Testis (tissue), 3 donors: Measurements from ENCODE around the gene EPB41. TPM values are rescaled to one million over a fixed set of nuclear protein-coding genes. Genes with fewer than 3 reads are reported as not detected.

Experiments
- DNase-seq: peaks from one replicate; pipeline ENCODE4 v3.0.0-alpha.2; 2019
- H3K27ac ChIP-seq, 2 donors: fragments of 200-600 bp; sonication (generic); one replicate each; pipeline ENCODE4 v1.5.1; 2019
- H3K27me3 ChIP-seq: fragments of 200-600 bp; sonication (generic); one replicate; pipeline ENCODE4 v1.5.1; 2019
- H3K36me3 ChIP-seq: fragments of 200-600 bp; sonication (generic); one replicate; pipeline ENCODE4 v1.5.1; 2017; ENCODE audit warnings: low read depth; ENCODE audit errors: missing control alignments
- H3K4me1 ChIP-seq: fragments of 200-600 bp; sonication (generic); one replicate; pipeline ENCODE4 v1.5.1; 2019
- H3K4me3 ChIP-seq, 2 donors: fragments of 200-600 bp; sonication (generic); one replicate each; pipeline ENCODE4 v1.5.1; 2017 to 2019
- H3K9me3 ChIP-seq: fragments of 200-600 bp; sonication (generic); one replicate; pipeline ENCODE4 v1.5.1; 2017
- POLR2A ChIP-seq: fragments of 450-650 bp; IDR thresholded peaks from one replicate; pipeline ENCODE4 v1.6.1; 2017; ENCODE audit warnings: antibody characterized with exemption, mild to moderate bottlenecking, moderate library complexity
- WGBS, 2 donors: methylation state at CpG; one replicate each; pipeline ENCODE4 v1.1.5; 2018; 5-methylcytosine and 5-hydroxymethylcytosine counted together
- intact Hi-C: fragments of 100-400 bp; cut with DNase I; formaldehyde crosslinking; loops from one replicate; pipeline ENCODE4 v1.15.1; 2023; ENCODE audit warnings: low total_unique reads
- polyA plus RNA-seq: library from polyadenylated mRNA; stranded (reverse); fragments of 350-450 nt; fragmentation: Illumina TruSeq; extraction: RNeasy Lipid Tissue Mini Kit (QIAGEN cat#74804); gene quantifications from one replicate; pipeline ENCODE4 v1.2.3, GENCODE V29; 2014; ENCODE audit warnings: low read depth, low replicate concordance; ENCODE audit not compliant: insufficient read depth
- total RNA-seq, 2 donors: library from RNA; depleted of rRNA; stranded (reverse); fragments of >200 nt; gene quantifications; one replicate each; pipeline ENCODE4 v1.2.3, GENCODE V29; 2016
- TF ChIP-seq, protein P1 (sequence below), 3 experiments: fragments of 450-650 bp in 2 of 3; fragments of 200-600 bp in 1 of 3; sonication (generic) in 1 of 3; IDR thresholded peaks; one replicate each; pipeline ENCODE4 v1.5.1; 2016 to 2019; ENCODE audit warnings: antibody characterized with exemption in 3 of 3, mild to moderate bottlenecking in 2 of 3, moderate library complexity in 1 of 3

EPB41 gene
- total and polyA plus RNA-seq, 3 donors from 2014 or later, result 23.5 to 66.5 (median 46.6) TPM

DNA sequence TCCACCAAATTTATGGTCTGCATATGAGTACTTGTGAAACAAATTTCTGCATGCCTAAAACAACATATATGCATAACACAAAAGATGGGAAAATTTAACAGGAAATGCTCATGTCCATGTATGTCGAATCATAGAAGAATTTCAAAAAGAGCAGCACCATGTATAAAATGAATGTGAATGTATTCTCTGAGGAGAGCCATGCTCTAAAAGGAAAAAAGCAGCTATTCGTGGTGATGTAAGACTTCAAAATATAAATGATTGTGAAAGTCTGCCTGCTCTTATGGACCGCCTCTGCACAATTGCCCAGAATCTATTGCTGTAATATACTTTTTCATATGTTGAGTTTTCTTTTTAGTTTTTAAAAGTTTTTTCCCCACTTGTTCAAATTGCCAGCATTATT lies 66.8 kb downstream of the EPB41 start:
- 86 to 92% methylated on average over 3 of the region's 3 CpGs for WGBS, 2 donors
- Histone ChIP-seq H3K9me3 (no peaks in the 10 kb centered on the region), H3K36me3 (no peaks in the 10 kb centered on the region), H3K4me1 (no peaks in the 10 kb centered on the region), H3K27ac (no peak overlapping the region), H3K27me3 (no peaks in the 10 kb centered on the region), H3K4me3 (no peak overlapping the region)
- intact Hi-C loops, result no loop called here
- no peak for DNase-seq
- no peak for TF ChIP-seq POLR2A

DNA sequence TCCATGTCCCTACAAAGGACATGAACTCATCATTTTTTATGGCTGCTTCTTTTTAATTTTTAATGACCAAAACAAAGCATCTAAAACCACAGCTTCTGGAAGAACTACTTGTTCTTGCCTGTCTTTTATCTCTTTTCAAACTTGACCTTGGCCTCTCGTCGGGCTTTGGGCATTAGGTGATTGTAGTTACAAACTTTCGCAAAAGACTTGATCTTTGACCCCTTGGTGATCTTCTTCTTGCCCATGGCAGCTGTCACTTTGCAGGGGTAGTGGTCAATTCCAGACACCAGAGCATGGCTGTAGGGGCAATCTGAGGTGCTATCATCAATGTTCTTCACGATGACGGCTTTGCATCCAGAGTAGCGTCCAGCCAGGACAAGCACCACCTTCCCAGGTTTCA lies 67.8 kb downstream of the EPB41 start:
- intact Hi-C loops, result no loop called here
- Histone ChIP-seq H3K9me3 (no peaks in the 10 kb centered on the region), H3K27ac (no peak overlapping the region), H3K36me3 (no peaks in the 10 kb centered on the region), H3K4me1 (no peaks in the 10 kb centered on the region), H3K27me3 (no peaks in the 10 kb centered on the region), H3K4me3 (no peak overlapping the region)
- no peak for TF ChIP-seq POLR2A
- TF ChIP-seq, protein P1, sequence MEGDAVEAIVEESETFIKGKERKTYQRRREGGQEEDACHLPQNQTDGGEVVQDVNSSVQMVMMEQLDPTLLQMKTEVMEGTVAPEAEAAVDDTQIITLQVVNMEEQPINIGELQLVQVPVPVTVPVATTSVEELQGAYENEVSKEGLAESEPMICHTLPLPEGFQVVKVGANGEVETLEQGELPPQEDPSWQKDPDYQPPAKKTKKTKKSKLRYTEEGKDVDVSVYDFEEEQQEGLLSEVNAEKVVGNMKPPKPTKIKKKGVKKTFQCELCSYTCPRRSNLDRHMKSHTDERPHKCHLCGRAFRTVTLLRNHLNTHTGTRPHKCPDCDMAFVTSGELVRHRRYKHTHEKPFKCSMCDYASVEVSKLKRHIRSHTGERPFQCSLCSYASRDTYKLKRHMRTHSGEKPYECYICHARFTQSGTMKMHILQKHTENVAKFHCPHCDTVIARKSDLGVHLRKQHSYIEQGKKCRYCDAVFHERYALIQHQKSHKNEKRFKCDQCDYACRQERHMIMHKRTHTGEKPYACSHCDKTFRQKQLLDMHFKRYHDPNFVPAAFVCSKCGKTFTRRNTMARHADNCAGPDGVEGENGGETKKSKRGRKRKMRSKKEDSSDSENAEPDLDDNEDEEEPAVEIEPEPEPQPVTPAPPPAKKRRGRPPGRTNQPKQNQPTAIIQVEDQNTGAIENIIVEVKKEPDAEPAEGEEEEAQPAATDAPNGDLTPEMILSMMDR (IDR thresholded peaks at IDR 0.05), result no peak
- WGBS, 2 donors, result 68 to 69% methylated on average over 4 to 6 of the region's 6 CpGs
- DNase-seq, result no peak

DNA sequence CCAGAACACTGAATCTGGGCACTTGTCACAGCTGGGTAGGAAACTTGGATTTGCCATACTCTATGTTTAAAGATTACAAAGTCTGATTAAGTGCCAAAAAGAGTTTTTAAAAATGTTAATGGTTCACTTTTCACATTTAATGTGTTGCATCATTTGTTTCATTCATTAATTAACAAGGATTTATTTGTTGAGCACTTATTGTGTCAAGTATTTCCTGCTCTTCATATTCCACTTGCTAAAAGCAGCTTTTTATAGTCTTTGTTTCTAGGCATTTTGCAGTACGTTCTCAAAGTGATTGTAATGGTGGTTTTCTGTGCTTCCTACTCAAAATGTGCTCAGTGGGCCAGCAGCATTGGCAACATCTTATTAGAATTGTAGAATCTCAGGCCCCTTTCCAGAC lies 68.7 kb downstream of the EPB41 start:
- Histone ChIP-seq H3K27me3 (no peaks in the 10 kb centered on the region), H3K9me3 (no peaks in the 10 kb centered on the region), H3K4me3 (no peak overlapping the region), H3K4me1 (no peaks in the 10 kb centered on the region), H3K27ac (no peak overlapping the region), H3K36me3 (no peaks in the 10 kb centered on the region)
- WGBS, 2 donors, result 86 to 89% methylated on average over 1 of the region's 1 CpG
- no peak for DNase-seq
- no peak for TF ChIP-seq POLR2A
- TF ChIP-seq, protein P1 (IDR thresholded peaks at IDR 0.05), result no peak
- intact Hi-C loops, result no loop called here

DNA sequence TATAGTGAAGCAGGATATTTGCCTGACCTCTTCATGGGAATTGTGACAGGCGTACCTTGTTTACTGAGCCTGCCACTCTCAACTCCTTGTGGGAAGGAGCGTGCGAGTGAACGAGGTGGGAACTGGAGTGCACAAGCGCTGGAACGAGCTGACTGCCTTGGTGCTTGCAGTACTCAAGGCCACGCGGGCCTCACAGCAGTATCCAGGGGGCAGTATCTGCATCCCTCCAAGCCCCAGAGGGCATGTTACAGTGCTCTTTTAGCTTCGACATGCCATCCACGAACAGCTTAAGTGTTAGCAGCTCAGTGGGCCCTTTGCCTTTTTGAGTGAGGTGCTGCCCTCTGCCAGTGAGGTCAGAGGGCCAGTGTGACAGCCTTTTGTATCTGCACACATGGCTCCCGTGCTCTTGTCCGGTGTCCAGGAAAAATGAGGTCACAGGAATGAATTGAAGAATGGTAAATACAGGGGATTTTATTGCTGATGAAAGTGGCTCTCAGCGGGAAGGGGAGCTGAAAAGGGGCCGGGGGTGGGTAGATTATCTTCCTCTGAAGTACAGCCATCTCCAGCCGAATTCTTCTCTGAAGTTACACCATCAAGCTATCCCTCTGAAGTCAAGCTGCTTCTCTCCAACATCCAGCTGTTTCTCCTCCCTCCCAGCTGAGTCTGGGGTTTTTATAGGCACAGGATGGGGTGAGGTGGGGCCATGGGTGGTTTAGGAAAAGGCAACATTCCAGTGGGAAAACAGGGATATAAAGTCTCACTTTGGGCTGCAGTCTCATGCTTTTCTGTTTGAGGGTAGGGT lies 69.3 kb downstream of the EPB41 start:
- no peaks in the 10 kb centered on the region for H3K27me3 ChIP-seq
- 96 to 97% methylated on average over 14 to 15 of the region's 15 CpGs for WGBS, 2 donors
- H3K4me3 ChIP-seq, result no peak overlapping the region
- no peak for DNase-seq
- H3K27ac ChIP-seq, result no peak overlapping the region
- H3K9me3 ChIP-seq, result no peaks in the 10 kb centered on the region
- intact Hi-C loops, result no loop called here
- TF ChIP-seq, protein P1 (IDR thresholded peaks at IDR 0.05), result no peak
- TF ChIP-seq POLR2A, result no peak
- no peaks in the 10 kb centered on the region for H3K36me3 ChIP-seq
- no peaks in the 10 kb centered on the region for H3K4me1 ChIP-seq

DNA sequence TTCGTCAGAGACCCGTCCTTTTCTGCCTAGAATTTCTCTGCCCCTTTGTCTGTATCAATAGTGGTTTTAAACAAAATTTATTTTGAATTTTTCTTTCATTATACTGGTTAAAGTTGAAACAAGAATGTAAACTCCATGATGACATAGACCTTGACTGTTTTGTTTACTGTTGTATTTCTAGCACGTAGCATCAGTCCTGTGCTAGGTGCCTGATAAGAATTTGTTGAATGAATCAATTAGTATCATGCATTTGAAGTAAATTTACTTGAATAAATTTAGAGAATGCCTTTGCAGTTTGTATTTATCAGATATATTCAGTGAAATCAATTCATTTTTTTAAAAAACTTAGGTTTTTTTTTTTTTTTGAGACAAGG lies 69.9 kb downstream of the EPB41 start:
- Histone ChIP-seq H3K27me3 (no peaks in the 10 kb centered on the region), H3K36me3 (no peaks in the 10 kb centered on the region), H3K4me3 (no peak overlapping the region), H3K9me3 (no peaks in the 10 kb centered on the region), H3K4me1 (no peaks in the 10 kb centered on the region), H3K27ac (no peak overlapping the region)
- WGBS, 2 donors, result 95 to 96% methylated on average over 3 of the region's 3 CpGs
- DNase-seq, result no peak
- intact Hi-C loops, result no loop called here
- no peak for TF ChIP-seq POLR2A
- TF ChIP-seq, protein P1 (IDR thresholded peaks at IDR 0.05), result no peak
